Fibroblast of pulmonary artery (primary cell): ENCODE data around the gene ZNF618.

Experiments used
- DNase-seq: peaks from one replicate; pipeline ENCODE4 v3.0.0-alpha.2; 2010; ENCODE audit warnings: low read depth
- H3K4me3 ChIP-seq: replicated peaks from 2 replicates; pipeline ENCODE4 v1.5.1; 2011; ENCODE audit warnings: low read depth, mild to moderate bottlenecking, control low read depth, low read length, moderate library complexity
- CTCF ChIP-seq: IDR thresholded peaks from 2 replicates; pipeline ENCODE4 v1.5.1; 2011; ENCODE audit warnings: mild to moderate bottlenecking, control low read depth, low read length, inconsistent platforms; ENCODE audit errors: missing control alignments

The ZNF618 gene

GRCh38 chr9:113990975-113991471 is 114.9 kb downstream of the ZNF618 start:
- no peak overlapping the region for H3K4me3 ChIP-seq
- no peak for DNase-seq
- no peak for TF ChIP-seq CTCF

- DNase-seq, result no peak
- no peak overlapping the region for H3K4me3 ChIP-seq
- TF ChIP-seq CTCF, result no peak
Observed at GRCh38 chr9:113991714-113992113, 115.6 kb downstream of the ZNF618 start.

- TF ChIP-seq CTCF, result no peak
- DNase-seq, result no peak
- H3K4me3 ChIP-seq, result no peak overlapping the region
Observed at GRCh38 chr9:113992276-113992951, 116.3 kb downstream of the ZNF618 start.

GRCh38 chr9:113992994-113993393 is 116.9 kb downstream of the ZNF618 start:
- TF ChIP-seq CTCF, result no peak
- no peak overlapping the region for H3K4me3 ChIP-seq
- DNase-seq, result no peak

- DNase-seq, result peak; percentile 90
- H3K4me3 ChIP-seq, result no peak overlapping the region
- TF ChIP-seq CTCF, result peak; percentile 9
Observed at GRCh38 chr9:113993838-113994540, 117.9 kb downstream of the ZNF618 start.

- no peak overlapping the region for H3K4me3 ChIP-seq
- DNase-seq, result no peak
- no peak for TF ChIP-seq CTCF
Observed at GRCh38 chr9:113995401-113995800, 119.3 kb downstream of the ZNF618 start.
